NOMO-1 treated with dmso at 0.1 percent for 144 hours (cell line): ENCODE results near the gene DRD2.
"Not testable (repeated sequence)": the region's sequence is repeated elsewhere in the genome, so short reads cannot be mapped to it uniquely, and the experiment has no call there.

Source experiments
- DNase-seq: peaks from one replicate; lab custom pipeline; 2025; ENCODE audit not compliant: unreplicated experiment; lab: John Stamatoyannopoulos, UW

Gene DRD2

DNA sequence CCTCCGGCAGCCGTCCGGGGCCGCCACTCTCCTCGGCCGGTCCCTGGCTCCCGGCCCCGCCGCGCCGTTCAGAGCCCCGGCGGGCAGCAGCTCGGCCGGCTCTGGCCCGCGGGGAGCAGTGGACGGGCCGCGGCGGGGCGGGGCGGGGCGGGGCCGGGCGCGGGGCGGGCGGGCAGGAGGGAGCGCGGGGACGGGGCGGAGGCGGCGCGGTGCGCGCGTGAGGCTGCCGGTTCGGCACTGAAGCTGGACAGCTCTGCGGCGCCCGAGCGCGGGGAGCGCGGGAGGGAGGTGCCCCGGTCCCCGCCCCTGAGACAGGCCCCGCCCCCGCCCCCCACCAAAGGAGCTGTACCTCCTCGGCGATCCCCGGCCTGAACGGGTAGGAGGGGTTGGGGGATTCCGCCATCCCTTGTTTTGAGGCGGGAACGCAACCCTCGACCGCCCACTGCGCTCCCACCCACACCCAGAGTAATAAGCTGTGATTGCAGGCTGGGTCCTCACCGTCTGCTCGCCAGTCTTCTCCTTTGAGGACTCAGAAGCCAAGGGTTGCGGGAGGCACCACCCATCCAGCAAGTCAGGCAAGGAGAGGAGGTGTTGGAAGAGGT, at the start of gene DRD2:
DRD2 (minus strand) TSS at position 239 of the 602 bp plus-strand sequence. CDS start 50,747 bp downstream, outside the sequence.
- no peak for DNase-seq

DNA sequence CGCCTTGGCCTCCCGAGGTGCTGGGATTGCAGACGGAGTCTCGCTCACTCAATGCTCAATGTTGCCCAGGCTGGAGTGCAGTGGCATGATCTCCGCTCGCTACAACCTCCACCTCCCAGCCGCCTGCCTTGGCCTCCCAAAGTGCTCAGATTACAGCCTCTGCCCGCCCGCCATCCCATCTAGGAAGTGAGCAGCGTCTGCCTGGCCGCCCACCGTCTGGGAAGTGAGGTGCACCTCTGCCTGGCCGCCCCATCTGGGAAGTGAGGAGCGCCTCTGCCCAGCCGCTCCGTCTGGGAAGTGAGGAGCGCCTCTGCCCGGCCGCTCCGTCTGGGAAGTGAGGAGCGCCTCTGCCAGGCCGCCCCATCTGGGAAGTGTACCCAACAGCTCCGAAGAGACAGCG, 48.7 kb upstream of the DRD2 start:
- not testable (repeated sequence) for DNase-seq

DNA sequence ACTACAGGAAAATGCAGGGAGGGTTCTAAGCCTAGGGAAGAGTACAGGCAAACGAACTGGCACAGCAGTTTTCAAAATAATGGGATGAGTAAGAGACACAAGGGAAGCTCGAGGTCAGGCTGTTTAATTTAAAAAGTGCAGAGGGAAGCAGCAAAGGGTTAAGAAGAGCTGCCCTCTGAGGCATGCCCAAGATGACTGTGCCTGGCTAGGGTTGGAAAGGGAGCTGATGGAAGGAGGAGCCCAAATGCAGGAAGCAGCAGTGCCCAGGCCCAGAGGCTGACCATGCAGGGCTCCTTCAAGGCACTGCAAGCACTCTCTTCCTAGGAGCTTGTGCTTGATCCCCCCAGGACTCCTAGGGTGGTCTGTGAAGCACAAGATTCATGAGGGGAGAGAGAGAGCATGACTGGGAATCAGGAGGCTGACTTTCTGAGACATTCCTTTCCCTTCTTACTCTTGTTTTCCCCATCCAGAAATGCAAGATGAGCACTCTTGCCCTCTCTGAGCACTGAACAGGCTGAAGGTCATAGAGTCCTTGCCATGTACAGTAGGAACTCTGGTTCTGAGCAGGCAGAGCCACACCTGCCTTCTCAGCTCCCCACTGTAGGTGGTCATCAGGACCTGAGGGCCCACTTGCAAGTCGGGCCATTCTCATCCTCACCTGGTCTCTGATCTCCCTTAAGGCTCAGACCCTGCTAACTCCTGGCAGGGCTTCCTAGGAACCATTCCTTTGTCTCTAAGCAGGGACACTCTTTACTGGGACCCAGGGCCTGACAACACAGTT, 46.7 kb upstream of the DRD2 start:
- no peak for DNase-seq

DNA sequence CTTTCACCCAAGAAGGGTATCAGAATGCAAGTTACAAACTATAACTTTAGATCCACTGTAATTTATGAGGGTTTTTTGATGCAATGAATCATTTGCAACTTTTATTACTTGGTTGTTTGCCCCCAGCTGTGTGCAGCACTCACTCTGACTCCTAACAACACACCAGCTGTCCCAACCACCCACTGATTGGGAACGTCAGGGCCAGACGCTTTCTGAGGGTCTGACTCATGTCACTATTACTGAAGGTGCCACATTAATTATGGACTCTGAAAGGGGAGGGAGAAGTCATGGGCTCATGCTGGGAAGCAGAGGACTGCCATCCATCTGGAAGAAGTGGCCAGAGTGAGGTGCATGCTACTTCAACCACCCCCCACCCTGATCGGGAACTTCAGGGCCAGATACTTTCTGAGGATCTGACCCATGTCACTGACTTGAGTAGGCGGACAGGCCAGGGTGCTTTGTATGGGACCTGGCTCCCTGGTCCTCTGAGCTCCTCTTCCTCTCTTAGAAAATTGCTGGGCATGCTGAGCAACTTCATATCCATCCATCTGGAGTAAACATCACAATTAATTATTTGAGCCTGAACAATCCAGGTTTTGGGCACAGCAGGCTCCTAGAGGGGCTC, 44.9 kb upstream of the DRD2 start:
- DNase-seq: no peak

DNA sequence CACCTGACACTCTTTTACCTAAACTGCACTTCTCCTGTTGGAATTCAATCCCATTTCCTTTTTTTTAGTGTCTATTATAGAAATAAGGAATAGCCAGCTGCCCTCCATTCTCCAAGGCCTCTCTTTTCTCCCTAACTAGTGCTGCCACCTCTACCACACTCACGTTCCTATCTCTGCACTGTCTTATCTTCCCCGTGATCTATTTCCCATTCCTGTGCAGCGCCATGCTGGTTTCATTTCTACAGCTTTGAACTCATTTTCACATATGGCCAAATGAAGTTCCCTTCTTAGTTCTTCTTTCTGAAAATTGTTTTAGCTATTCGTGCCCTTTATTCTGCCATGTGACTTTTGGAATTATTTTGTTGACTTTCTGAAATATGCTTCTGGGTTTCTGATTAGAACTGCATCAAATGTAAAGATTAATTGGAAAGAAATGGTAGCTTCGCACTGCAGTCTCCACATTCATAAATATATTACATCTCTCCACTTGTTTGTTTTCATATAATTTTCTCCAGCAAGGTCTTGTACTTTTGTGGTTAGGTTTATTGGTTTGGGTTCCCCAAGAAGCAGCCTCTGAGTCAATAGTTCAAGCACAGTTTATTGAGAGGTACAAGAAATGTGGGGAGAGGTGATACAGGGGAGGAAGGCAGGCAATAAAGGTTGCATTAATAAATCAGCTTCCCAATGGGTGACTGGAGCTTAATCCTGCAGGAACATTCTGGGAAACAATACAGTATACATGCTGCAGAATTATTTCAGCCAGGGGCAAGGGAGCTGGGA, 43.7 kb upstream of the DRD2 start:
- DNase-seq: no peak

DNA sequence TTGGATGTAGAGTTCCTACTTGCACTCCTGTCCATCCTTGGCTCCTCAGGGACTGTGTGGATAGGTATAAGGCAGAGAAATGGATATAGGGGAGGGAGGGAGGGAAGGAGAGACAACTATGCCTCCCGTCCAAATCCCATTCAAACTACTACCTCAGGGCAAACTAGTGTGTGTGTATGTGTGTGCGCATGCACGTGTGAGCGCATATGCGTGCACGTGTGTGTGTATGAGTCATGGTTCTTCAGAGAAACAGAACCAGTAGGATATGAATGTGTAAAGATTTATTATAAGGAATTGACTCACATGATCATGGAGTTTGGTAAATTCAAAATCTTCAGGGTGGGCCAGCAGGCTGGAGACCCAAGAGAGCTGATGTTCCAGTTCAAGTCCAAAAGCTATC, 42.2 kb upstream of the DRD2 start:
- DNase-seq: no peak

GRCh38 chr11:113514856-113515255, 39.7 kb upstream of the DRD2 start:
- no peak for DNase-seq

GRCh38 chr11:113507341-113507740, 32.1 kb upstream of the DRD2 start:
- DNase-seq: no peak

DNA sequence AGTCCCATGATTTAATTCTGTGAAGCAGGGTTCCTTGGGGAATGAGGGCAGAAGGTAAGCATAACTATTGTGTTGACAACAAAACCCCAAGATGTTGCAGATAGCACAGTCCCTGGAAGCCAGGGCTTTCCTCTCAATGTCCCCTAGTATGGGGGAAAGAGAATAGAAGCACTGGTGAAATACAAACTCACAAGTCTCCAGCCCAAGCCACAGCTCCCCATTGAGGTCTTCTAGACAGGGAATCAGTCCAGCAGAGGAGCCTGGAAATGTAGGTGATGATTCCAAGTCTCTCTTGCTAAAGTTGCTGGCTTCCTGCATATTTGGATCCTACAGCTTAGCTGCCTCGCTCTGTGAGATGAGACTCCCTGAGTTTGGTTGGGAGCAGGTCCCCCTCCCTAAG, 31.7 kb upstream of the DRD2 start:
- no peak for DNase-seq

GRCh38 chr11:113506461-113506860, 31.3 kb upstream of the DRD2 start:
- no peak for DNase-seq

DNA sequence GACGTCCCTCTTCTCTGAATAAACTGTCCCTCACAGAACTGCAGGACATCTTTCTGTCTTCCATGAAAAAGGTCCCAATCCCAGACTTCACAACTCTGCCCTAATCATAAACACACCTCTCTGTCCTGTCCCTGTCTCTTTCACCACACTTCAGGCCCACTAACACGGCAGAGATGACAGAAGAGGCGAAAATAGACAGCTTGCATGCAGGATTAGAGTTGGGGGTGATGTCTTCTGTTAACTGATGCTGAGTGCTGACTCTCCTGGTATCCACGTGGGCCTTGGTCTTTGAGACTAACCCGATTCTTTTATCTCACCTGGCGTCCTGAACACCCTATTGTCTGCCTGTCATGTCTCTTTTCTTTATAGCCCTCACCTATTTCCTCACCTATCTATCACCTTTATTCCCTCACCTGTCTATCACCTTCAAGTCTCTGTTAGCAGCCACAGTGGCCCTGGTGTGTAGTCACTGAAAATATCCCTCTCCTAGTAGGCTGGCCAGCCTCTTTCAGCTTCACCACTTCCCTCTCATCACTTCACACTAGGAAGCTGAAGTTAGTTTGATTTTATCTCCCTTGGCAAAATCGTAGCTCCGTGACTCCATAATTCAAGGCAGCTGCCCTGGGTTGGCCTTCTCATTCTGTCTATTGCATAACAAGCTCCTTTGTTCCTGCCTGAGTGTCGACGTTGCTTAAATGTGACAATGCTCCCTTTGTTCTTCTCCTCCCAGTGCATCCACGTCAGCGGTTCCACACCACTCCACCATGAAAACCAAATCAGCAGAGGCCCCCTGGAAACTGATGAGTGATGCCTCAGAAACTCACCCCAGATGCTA, 30.6 kb upstream of the DRD2 start:
- no peak for DNase-seq

- DNase-seq: no peak
These were observed 29.8 kb upstream of the DRD2 start for GRCh38 chr11:113505046-113505445.

- DNase-seq: no peak
These were observed 29.4 kb upstream of the DRD2 start for GRCh38 chr11:113504586-113504985.

DNA sequence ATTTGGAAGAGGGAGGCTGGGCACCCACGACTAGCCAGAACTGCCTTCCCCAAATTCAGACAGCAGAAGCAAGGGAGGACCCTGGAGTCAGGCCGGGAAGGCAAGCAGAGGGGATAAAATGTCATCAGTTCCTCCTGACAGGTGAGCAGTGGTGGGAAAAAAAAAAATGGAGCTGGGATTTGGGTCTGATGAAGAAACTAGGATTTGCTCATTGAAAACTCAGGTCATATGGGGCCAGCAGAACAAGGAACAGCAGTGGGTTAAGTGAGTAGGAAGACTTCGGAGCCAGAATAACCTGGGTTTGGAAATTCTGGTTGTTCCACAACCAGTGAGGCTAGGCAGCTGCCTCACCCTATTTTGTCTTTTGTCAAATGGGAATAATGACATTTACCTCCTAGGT, 28.9 kb upstream of the DRD2 start:
- DNase-seq: no peak

DNA sequence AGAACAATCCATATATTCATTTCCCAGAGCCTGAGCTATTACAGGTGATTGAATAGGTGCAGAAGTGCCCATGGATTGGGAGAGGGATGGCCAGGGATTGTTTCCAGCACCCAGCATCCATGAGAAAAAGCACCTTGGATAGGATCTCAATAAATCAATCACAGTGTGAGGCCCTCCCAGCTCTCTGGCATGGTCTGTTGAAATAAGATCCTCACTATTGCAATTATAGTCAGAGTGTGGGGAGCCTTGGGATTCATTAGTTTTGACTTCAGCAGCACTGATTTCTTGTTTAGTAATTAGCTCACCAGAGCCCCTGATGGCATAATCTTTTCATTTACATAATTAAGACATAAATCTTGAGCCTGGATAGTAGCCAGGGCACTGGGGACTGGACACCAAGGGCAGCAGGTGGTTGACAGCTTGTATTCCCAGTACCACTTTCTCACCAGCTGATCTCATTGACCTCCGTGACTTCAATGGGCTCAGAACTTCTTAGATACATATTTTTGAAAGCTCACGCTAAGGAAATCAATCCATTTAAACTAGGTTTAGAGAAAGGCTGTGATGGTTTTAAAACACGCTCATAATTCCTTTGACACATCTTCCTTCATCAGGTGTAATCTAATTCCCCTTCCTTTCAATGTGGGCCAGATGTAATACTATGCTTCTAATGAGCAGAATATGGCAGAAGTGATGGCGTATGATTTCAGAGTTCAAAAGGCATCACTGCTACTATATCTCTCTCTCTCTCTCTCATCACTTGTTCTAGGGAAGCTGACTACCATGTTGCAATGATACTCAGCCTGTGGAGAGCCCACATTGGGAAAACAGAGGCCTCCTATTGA, 22.1 kb upstream of the DRD2 start:
- no peak for DNase-seq

GRCh38 chr11:113496026-113496651, 20.9 kb upstream of the DRD2 start:
- DNase-seq: no peak

GRCh38 chr11:113494021-113494420, 18.8 kb upstream of the DRD2 start:
- DNase-seq: no peak

- DNase-seq: peak; percentile 39
These were observed 18.0 kb upstream of the DRD2 start for GRCh38 chr11:113493206-113493605.

DNA sequence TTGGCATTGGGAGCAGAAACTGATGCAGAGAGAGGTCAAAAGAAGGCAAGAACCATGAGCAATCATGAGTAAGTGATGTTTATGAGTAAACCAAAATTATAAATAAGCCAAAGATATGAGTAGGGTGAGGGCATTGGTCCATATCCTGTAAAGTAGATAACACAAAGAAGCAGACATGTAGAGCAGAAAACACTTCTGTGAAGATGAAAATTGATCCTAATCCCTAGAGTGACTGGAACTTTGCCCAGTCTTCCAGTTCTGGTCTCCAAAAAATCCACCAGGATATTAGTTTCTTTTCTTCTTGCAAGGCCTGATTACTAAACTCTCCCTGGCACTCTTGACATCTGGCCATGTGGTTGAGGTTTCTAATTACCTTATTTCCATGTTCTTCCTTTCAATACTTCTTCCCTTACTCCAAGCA, 13.7 kb upstream of the DRD2 start:
- no peak for DNase-seq
